ENCODE data around the gene TPP1.

Gene TPP1

GRCh38 chr11:6567371-6567745, 51.9 kb downstream of the TPP1 start:
- TF ChIP-seq CTCF (IDR thresholded peaks at IDR 0.05; ENCODE audit: low read depth, low read length): no peak
- DNase-seq (ENCODE audit: extremely low read depth, low read depth): no peak

- TF ChIP-seq CTCF (IDR thresholded peaks at IDR 0.05; ENCODE audit: low read depth, low read length): no peak
Observed at GRCh38 chr11:6566704-6567370, 52.4 kb downstream of the TPP1 start.

GRCh38 chr11:6565988-6566703, 53.1 kb downstream of the TPP1 start:
- DNase-seq (ENCODE audit: extremely low read depth, low read depth): no peak
- TF ChIP-seq CTCF (IDR thresholded peaks at IDR 0.05; ENCODE audit: low read depth, low read length): no peak

More at GRCh38 chr11:6566704-6567370, 52.4 kb downstream of the TPP1 start:
- no peak for DNase-seq (ENCODE audit: extremely low read depth, low read depth)

- TF ChIP-seq CTCF (IDR thresholded peaks at IDR 0.05; ENCODE audit: low read depth, low read length): no peak
- no peak for DNase-seq (ENCODE audit: extremely low read depth, low read depth)
Observed at GRCh38 chr11:6565325-6565724, 53.9 kb downstream of the TPP1 start.

- TF ChIP-seq CTCF (IDR thresholded peaks at IDR 0.05; ENCODE audit: low read depth, low read length): no peak
- DNase-seq (ENCODE audit: extremely low read depth, low read depth): no peak
Observed at GRCh38 chr11:6563667-6564066, 55.6 kb downstream of the TPP1 start.

GRCh38 chr11:6563121-6563619, 56.1 kb downstream of the TPP1 start:
- no peak for DNase-seq (ENCODE audit: extremely low read depth, low read depth)
- TF ChIP-seq CTCF (IDR thresholded peaks at IDR 0.05; ENCODE audit: low read depth, low read length): no peak
